NCI-H187 (cell line): ENCODE results near the gene STX16.
"Not testable (repeated sequence)": the region's sequence is repeated elsewhere in the genome, so short reads cannot be mapped to it uniquely, and the experiment has no call there.

Experiments
- DNase-seq, 2 experiments: peaks; one replicate each; lab custom pipeline; 2025; lab: John Stamatoyannopoulos, UW

Gene STX16

DNA sequence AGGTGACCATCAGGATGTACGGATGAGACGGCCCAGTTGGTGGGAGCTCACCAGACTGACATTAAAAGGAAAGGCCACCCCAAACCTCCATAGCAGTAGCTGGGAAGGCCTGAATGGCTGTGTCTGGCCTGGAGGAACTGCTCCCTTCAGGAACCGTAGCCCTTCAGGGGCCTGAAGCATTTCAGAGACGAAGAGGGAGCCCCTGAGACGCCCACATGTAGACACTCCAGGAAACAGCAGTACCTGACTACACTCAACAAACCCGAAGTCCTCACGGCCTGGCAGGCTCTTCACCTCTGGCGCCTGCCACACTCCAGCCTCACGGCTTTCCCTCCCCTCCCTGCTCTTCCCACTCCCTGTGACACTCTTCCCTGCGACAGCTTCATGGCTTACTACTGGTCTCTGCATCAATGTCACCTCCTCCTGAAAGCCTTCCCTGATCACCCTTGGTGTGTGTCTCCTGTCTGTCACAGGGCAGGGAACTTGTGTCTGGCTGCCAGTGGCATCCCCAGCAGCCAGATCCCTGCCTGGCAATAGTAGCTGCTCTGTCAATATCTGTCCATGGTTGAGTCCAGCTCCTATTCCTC lies 14.6 kb upstream of the STX16 start:
- DNase-seq = no peak

DNA sequence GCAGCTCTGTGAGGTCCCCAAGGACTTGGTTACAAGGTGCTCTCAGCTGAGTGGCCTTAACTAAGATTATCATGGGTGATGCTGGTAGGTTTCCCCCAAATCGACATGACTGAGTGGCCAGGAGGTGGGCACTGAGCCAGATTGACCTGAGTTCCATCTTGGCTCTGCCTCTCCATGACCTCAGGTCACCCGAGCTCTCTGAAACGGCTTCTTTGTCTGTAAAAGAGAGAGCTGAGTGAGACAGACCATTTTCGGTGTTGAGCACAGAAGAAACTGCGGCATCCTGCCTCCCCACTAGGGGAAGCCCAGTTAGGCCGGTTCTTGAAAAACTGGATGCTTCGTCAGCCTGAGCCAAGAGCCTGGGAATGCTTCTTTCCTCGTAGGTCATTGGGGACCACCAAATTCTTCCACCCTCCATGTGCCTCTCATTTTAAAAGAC lies 14.1 kb upstream of the STX16 start:
- no peak for DNase-seq

DNA sequence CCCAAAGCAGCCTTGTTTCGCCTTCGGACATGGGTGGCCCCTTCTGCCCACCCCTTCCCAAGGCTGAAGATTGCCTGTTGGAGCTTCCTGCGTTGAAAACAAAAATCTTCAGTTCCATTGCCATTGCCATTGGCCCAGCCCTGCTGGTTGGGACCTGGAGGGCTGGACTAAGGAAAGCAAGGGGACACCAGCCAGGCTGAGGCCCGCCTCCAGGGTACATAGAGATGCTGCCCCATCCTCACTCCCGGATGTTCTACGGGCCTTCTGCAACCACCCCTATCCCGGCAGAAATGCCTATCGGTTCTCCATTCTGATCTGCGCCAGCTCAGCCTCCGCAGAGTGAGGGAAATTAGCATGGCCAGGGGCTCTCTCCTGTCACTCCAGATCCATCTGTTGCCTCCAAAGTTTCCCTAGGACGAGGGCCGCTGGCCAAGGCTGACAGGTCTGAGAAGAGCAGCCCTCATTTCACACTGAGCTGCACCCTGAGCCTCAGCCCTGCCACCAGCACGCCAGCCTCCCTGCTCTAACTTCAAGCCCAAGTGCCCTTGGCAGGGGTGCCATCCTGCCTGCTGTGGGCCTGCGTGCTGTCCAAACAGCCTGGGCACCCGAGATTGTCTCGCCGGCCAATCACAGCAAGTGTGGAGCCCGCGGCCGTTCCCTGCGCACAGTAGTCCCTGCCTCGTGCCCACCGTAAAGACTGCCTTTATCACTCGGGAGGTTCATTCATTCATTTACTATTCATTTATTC lies 13.4 kb upstream of the STX16 start:
- no peak for DNase-seq

DNA sequence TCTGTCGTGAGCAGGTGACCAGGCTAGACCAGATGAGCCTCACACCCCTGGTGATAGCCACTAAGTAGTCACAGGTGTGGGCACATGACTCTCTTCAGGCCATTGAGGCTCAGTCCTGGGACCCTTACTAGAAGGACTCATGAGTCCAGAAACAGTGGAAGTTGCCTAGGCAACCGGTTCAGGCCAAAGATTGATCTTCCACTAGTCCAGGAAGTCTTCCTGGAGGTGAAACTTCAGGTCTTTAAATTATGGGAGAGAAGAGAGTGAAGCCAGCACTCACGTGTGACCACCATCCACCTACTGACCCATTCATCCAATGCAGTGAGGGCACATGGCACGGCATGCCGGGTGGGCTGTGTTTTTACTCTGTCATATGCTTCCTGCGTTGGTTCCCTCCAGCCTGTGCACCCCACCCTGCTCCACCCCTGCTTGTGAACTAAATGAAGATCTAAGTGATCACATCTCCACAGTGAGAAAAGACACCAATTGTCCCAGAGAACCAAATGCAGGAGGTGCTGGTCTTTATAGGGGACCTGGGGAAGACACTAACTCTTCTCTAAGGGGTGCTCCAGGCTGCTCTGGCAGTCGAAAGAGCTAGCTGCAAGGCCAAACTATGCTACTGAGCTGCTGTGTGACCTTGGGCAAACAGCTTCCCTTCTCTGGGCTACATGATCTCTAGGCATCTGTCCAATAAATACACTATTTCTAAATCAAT lies 12.5 kb upstream of the STX16 start:
- DNase-seq = no peak

DNA sequence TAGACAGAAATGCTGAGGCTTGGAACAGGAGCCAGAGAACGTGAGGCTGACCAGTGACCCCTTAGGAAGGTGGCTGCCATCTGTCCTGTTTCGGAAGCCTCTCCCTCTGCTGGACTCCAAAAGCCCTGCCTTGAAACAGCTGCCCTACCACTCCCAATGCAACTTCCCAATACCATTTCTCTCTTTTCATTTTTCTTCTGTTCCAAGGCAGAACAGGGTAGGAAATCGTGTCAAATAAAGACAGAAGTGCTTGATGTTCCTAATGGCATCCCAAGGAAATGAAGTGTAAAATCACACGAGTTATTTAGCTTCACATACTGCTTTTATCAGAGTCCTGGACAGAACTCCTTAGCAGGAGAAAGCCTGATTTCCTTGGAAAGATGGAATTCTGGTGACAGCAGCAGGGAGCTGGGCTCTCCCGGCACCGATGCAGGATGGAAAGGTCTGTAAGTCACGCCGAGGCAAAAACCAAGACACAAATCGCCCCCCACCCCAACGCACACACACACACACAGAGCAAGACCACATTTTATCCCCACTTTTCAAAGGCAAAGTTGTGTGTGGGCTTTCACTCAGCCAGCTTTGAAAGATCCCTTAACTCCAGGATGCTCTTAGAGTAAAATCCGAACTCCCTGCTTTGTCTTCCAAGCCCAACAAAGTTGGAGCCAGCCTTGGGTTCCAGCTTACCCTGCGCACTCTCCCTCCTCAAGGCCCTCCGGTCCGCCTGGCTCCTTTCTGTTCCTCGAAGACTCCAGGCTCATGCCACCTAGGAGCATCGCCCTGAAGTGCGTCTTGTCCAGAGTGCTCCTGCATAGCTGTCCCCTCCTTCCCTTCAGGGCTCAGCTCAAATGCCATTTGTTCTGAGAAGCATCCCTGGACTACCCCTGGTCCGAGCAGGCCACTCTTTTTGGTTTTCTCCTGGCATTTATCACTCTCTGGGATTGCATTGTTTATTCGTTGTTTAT lies 11.6 kb upstream of the STX16 start:
- DNase-seq = no peak

DNA sequence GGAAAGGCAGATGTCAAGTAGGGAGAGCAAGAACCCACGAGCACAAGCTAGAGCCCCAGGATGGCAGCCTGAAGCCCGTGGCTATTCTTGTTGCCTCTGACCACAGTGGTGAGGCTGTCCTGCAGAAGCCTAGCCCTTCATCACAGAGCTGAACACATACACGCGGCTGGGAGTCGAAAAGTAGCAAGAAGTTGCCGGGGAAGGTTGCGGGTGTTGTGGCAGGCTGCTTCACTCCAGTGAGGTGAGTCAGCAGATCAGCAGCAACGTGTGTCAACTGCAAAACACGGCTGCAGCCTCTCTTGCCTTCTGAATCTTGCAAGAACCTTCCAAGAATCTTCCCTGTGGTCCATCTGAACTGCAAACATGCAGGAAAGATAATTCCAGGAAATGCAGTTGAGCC lies 10.6 kb upstream of the STX16 start:
- no peak for DNase-seq

DNA sequence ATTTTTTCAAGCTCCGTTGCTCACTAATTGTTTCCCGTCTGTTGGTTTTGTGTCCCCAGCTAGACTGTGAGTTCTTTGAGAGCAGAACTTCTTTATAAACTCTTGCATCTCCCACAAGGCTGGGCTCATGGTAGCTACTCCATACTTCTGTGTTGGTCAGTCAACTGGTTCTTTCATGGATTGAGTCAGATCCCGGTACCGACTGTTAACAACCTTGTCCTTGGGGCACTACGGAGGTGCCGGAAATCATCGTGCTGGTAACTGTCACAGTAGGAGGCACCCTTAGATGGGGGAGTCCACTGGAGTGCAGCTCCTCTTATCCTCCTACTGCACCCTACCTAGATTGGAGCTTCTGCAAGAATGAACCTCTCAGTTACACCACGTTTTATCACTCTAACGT lies 8.6 kb upstream of the STX16 start:
- DNase-seq = no peak

DNA sequence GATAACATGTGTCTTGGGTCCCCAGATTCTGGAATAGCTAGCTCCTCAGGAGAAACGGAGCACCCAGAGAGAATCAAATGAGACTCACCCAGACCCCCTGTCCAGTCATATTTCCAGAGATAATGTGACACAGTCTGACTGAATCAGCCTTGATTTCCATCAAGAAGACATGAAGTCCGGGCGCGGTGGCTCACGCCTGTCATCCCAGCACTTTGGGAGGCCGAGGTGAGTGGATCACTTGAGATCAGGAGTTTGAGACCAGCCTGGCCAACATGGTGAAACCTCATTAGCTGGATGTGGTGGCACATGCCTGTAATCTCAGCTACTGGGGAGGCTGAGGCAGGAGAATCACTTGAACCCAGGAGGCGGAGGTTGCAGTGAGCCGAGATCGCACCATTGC lies 8.2 kb upstream of the STX16 start:
- DNase-seq = not testable (repeated sequence)

DNA sequence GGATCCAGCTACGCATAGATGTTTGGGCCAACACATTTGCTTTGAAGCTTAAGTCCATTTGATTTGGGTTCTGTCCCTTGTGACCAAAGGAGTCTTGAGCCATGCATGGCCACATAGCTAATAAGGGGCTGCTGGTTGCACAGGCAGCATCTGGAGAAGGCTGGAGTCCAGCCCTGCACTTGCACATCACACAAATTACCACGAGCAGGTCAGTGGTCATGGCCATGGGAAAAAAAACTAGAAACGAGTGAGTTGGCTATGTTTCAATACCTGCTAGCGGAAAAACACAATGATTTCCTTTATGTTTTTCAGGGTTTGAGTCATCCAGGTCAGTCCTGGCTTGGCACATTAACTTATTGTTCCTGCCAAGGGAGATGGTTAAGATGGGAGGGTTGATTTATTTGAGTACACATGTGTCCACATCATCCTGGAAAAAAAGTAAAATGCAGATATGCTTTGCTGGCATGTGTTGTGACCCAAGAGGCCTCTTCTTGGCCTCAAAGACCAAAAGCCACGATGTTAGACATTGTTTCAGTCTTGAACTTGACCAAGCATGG lies 5.6 kb upstream of the STX16 start:
- DNase-seq = no peak

DNA sequence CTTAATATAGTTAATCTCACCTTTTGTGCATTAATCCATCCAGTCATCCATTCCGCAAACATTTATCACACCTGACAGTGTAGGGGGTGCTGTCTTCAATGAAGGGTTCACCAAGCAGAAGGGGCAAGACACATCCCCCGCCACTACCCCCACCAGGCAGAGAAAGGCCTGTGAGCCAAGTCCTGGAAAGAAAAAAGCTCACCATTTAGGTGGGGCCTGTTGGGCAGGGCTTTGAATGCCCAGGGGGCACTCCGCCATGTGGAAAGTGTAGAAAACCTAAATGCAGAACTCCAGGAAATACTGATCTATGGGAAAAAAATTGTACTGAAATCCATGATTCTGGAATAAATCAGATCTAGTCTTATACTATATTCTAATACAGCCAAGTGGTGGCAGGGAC lies 4.8 kb upstream of the STX16 start:
- no peak for DNase-seq

DNA sequence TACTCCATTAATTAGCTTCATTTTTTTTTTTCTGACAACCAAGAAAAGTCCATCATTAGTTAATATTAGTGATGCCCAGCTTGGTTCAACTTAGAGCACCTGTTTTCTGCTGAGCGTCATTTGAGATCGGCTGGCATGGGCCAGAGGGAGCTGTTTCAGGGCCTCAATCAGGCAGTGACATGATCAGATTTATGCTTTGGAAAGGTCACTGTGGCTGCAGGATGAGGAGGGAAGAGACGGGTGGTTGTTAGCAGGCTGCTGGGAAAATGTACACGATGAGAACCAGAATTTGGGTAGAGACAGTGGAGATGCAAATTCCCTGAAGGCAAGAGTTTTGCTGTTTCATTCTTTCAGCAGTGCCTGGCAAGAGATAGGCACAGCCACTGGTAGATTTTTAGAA lies 4.4 kb upstream of the STX16 start:
- DNase-seq = no peak

DNA sequence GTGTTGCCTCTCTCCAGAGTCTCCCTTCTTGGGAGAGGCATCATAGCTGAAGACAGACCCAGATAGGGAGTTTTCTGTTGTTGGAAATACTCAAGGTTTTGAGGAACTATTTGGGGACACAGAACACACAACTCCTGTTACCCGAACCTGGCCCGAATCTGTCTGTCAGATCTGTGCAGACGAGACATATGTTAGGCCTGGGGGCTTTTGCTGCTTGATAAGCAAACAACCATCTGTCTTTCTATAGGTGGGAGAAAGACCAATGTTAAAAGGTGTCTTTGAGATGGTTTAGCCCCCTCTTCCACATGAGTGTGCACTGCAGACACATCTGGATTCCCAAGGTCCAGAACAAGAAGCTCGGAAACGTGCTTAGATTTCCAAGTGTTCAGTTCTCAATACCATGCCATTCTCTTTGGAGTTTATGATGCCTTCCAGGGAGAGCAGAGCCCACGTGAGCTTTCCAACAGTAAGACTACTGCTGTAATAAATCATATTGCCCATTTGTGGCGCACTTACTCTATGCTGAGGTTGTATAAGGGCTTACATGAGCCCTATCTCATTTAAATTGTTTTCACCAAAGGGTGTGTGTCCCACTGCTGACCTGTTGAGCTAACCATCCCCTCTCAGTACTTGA lies 3.8 kb upstream of the STX16 start:
- no peak for DNase-seq

DNA sequence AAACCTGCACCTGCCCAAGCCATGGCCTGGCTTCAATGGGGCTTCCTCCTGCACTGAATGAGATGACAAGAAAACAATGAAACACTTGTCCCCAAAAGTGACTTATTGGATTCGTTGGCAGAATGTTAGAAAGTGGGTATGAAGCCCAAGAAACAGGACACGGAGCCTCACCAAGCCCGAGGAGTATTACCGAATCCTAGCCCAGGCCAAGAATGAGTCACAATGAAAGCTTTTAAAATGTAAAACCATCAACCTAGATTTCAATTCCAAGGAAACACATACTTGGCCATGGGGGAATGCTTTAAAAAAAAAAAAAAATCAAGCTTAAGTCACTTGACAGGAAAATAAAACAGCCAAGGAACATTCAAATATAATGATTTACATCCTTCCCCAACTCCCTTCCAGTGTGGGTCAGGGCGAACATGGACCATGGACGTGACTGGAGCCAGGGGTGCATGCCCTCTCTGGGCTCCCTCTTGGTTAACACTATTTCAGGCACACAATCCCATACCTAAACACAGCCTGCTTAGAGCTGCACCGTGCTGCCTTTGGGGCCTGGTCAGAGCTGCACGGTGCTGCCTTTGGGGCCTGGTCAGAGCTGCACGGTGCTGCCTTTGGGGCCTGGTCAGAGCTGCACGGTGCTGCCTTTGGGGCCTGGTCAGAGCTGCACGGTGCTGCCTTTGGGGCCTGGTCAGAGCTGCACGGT lies 3.1 kb upstream of the STX16 start:
- DNase-seq = no peak

DNA sequence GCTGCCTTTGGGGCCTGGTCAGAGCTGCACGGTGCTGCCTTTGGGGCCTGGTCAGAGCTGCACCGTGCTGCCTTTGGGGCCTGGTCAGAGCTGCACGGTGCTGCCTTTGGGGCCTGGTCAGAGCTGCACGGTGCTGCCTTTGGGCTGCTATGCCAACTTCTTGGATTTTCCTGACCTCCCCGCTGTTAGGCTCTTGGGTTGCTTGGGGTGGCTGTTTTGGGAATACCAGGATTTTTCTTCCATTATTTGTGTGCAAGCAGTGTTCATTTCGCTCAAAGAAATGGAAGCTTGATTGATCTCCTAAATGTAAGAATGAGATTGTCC lies 2.6 kb upstream of the STX16 start:
- not testable (repeated sequence) for DNase-seq

DNA sequence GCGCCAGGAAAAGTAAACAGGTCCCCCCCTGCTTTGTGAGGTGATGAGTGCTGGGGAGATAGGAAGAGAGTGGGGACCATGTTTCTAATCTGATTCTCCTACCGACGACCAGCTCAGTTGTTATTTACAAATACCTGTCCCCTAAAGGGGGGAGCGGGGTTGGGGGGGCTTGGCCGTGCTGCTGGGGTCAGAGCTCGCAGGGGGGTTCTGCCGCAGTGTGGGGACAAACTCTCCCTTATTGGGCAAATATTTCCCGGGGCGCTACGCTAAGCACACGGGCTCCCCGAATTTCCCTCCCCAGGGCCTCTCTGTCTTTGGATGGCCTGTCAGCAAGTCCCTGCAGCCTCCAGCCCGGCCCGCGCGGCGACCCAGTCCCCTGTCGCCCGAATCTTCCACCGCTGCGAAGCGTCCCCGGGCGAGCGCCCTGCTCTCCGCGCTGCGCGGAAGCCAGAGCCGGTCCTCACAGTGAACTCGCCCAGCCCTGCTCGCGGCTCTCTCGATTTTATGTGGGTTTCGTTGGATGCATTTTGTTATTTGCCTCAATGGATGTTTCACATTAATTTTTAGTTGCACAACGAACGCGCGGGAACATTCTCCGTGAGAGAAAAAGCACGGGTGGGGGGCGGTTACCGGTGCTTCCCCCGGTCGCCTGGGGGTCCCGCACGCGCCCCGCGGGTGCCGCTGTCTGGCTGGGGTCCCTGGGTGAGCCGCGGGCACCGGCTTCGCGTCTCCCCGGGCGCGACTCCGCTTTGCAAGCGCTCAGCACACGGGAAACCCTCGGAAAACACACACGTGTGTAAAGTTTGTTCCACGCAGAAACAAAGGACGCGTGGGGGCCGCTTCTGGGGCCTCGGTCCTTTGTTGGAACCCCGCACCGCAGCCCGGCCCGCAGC lies 1.5 kb upstream of the STX16 start:
- DNase-seq = no peak

DNA sequence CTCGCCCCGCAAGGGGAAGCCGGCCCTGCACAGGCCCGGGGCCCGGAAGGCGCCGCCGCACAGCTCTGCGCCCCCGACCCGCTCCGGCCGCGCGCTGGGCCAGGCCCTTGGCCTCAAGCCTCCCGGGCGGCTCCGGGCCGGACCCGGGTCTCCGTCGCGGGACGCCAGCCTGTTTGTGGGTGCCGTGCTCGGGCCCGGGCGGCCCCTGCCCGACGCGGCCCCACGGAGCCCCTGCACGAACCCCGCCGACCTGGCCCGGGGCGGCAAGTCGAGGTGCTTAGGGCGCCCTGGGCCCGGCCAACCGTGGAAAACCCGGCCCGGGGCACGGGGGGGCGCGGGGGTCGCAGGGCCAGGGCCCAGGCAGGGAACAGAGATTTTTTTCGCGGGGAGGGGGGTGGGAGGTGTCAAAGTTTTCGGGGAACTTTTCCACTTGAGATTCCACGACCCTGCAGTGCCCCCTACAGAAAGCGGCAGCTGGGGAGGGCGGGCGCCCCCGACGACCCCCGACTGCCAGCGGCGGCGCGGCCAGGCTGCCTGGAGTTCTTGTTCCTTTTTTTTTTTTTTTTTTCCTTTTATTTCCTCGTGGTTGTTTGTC lies 805 bp upstream of the STX16 start:
- DNase-seq = no peak

DNA sequence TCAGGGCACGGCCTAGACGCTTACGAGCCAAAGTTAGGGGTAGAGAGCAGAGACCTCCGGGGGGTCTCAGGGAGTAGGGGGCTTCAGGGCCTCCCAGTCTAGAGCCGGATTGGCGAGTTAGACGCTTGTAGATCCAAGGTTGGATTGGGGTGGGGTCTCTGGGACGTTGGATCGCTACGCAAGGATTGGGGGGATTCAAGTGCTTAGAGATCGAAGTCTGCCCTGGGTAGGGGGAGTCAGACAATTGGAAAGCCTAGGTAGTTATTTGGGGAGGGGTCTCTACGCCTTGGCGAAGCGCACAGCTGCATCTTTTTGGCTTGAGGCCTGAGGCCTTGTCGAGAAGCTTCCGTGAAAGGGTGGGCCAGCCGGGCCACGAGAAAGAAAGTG lies 469 bp downstream of the STX16 start:
- DNase-seq = no peak

DNA sequence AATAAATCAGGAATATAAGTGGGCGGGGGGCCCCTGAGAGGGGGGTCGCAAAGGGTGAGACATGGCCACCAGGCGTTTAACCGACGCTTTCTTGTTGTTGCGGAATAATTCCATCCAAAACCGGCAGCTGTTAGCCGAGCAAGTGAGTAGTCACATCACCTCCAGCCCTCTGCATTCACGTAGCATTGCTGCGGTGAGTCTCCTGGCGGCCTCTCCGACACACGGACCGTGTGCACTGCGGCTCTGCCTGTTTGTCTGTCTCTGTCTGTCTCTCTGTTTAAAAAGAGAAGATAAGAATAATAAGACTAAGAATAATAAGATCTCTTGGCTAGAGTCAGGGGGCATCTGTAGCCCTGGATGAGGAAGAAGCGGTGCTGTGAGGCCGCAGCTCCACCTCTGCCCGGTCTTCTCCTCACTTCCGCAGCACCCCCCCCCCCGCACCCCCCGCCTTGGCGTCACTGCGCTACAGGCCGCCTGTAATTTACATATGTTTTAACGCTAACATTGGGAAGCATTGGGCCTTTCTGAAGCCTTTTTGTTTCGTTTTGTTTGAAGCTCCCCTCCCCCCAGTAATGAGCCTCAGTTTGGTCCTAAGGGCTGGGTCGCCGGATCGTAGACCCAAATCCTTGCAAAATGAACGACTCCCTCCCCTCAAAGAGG lies 993 bp downstream of the STX16 start:
- DNase-seq = peak in 1 of 2 experiments; percentile 19
